HFF-Myc (cell line): Measurements from ENCODE around the gene DOCK1.

Source experiments
- DNase-seq: peaks from one replicate; pipeline ENCODE4 v3.0.0-alpha.2; 2011; ENCODE audit warnings: low read depth; ENCODE audit errors: extremely low read depth
- H3K4me3 ChIP-seq: replicated peaks from 2 replicates; pipeline ENCODE4 v1.5.1; 2011; ENCODE audit warnings: low read depth, mild to moderate bottlenecking, control low read depth, low read length
- CTCF ChIP-seq: IDR thresholded peaks from 2 replicates; pipeline ENCODE4 v1.5.1; 2012; ENCODE audit warnings: mild to moderate bottlenecking, low read depth, low read length, control low read depth; ENCODE audit errors: missing control alignments

The DOCK1 gene

GRCh38 chr10:127368101-127368500 lies 462.9 kb downstream of the DOCK1 start:
- H3K4me3 ChIP-seq, result no peak overlapping the region
- DNase-seq, result no peak
- no peak for TF ChIP-seq CTCF

- DNase-seq, result no peak
- no peak for TF ChIP-seq CTCF
- H3K4me3 ChIP-seq, result no peak overlapping the region
Measured at GRCh38 chr10:127368929-127369328, 463.7 kb downstream of the DOCK1 start.

GRCh38 chr10:127370601-127371000 lies 465.4 kb downstream of the DOCK1 start:
- no peak overlapping the region for H3K4me3 ChIP-seq
- no peak for TF ChIP-seq CTCF
- no peak for DNase-seq

GRCh38 chr10:127372361-127372760 lies 467.1 kb downstream of the DOCK1 start:
- no peak for TF ChIP-seq CTCF
- DNase-seq, result no peak
- no peak overlapping the region for H3K4me3 ChIP-seq

- no peak for DNase-seq
- H3K4me3 ChIP-seq, result no peak overlapping the region
- no peak for TF ChIP-seq CTCF
Measured at GRCh38 chr10:127374074-127374680, 468.9 kb downstream of the DOCK1 start.

GRCh38 chr10:127374901-127375300 lies 469.7 kb downstream of the DOCK1 start:
- no peak overlapping the region for H3K4me3 ChIP-seq
- DNase-seq, result peak; percentile 3
- TF ChIP-seq CTCF, result no peak

GRCh38 chr10:127375461-127375860 lies 470.2 kb downstream of the DOCK1 start:
- H3K4me3 ChIP-seq, result no peak overlapping the region
- no peak for TF ChIP-seq CTCF
- no peak for DNase-seq
